ENCODE data around the gene ATMIN. TPM values are rescaled to one million over a fixed set of nuclear protein-coding genes. Genes with fewer than 3 reads are reported as not detected.
A peak's percentile ranks its signal among the peaks of the same experiment; 100 is the strongest.

ATMIN gene
- total RNA-seq, 1 donor from 2014 or later = 50.1 TPM

- Mint-ChIP-seq H3K36me3 (ENCODE audit: insufficient read depth) (peaks cover 3% of the 10 kb centered on the region), H3K27ac (no peak overlapping the region), H3K4me3 (ENCODE audit: low read depth) (no peak overlapping the region), H3K27me3 (no peaks in the 10 kb centered on the region), H3K4me1 (ENCODE audit: low read depth) (no peaks in the 10 kb centered on the region), H3K9me3 (ENCODE audit: low read depth) (no peaks in the 10 kb centered on the region)
- no peak for DNase-seq (ENCODE audit: low spot score, unreplicated experiment)
- no peak for TF ChIP-seq CTCF (IDR thresholded peaks at IDR 0.05; ENCODE audit: unreplicated experiment)
These were observed 33.4 kb downstream of the ATMIN start for GRCh38 chr16:81069063-81069462.

GRCh38 chr16:81070979-81071378, 35.3 kb downstream of the ATMIN start:
- TF ChIP-seq CTCF (IDR thresholded peaks at IDR 0.05; ENCODE audit: unreplicated experiment) = no peak

GRCh38 chr16:81071805-81072204, 36.2 kb downstream of the ATMIN start:
- Mint-ChIP-seq H3K4me1 (ENCODE audit: low read depth) (no peaks in the 10 kb centered on the region), H3K4me3 (ENCODE audit: low read depth) (no peak overlapping the region), H3K36me3 (ENCODE audit: insufficient read depth) (peaks cover 3% of the 10 kb centered on the region), H3K27me3 (no peaks in the 10 kb centered on the region), H3K9me3 (ENCODE audit: low read depth) (no peaks in the 10 kb centered on the region), H3K27ac (no peak overlapping the region)
- TF ChIP-seq CTCF (IDR thresholded peaks at IDR 0.05; ENCODE audit: unreplicated experiment) = no peak
- no peak for DNase-seq (ENCODE audit: low spot score, unreplicated experiment)

More at GRCh38 chr16:81070979-81071378, 35.3 kb downstream of the ATMIN start:
- DNase-seq (ENCODE audit: low spot score, unreplicated experiment) = no peak
- Mint-ChIP-seq H3K4me1 (ENCODE audit: low read depth) (no peaks in the 10 kb centered on the region), H3K27ac (no peak overlapping the region), H3K9me3 (ENCODE audit: low read depth) (no peaks in the 10 kb centered on the region), H3K4me3 (ENCODE audit: low read depth) (no peak overlapping the region), H3K27me3 (no peaks in the 10 kb centered on the region), H3K36me3 (ENCODE audit: insufficient read depth) (peaks cover 3% of the 10 kb centered on the region)

- TF ChIP-seq CTCF (IDR thresholded peaks at IDR 0.05; ENCODE audit: unreplicated experiment) = no peak
- no peak overlapping the region for H3K4me3 Mint-ChIP-seq (ENCODE audit: low read depth)
These were observed 38.1 kb downstream of the ATMIN start for GRCh38 chr16:81073560-81074330.

GRCh38 chr16:81076566-81077075, 41.0 kb downstream of the ATMIN start:
- H3K27ac Mint-ChIP-seq = no peak overlapping the region
- H3K36me3 Mint-ChIP-seq (ENCODE audit: insufficient read depth) = no peaks in the 10 kb centered on the region
- no peaks in the 10 kb centered on the region for H3K27me3 Mint-ChIP-seq
- H3K4me3 Mint-ChIP-seq (ENCODE audit: low read depth) = no peak overlapping the region
- TF ChIP-seq CTCF (IDR thresholded peaks at IDR 0.05; ENCODE audit: unreplicated experiment) = no peak
- peak; percentile 80 for DNase-seq (ENCODE audit: low spot score, unreplicated experiment)
- H3K9me3 Mint-ChIP-seq (ENCODE audit: low read depth) = no peaks in the 10 kb centered on the region
- no peaks in the 10 kb centered on the region for H3K4me1 Mint-ChIP-seq (ENCODE audit: low read depth)

More at GRCh38 chr16:81073560-81074330, 38.1 kb downstream of the ATMIN start:
- no peaks in the 10 kb centered on the region for H3K9me3 Mint-ChIP-seq (ENCODE audit: low read depth)
- no peak for DNase-seq (ENCODE audit: low spot score, unreplicated experiment)
- no peak overlapping the region for H3K27ac Mint-ChIP-seq
- no peaks in the 10 kb centered on the region for H3K4me1 Mint-ChIP-seq (ENCODE audit: low read depth)
- no peaks in the 10 kb centered on the region for H3K27me3 Mint-ChIP-seq
- peaks cover 3% of the 10 kb centered on the region for H3K36me3 Mint-ChIP-seq (ENCODE audit: insufficient read depth)

All from progenitor cell of endocrine pancreas (in vitro differentiated cells).